ENCODE results near the gene ATXN7L1.
"Not testable (repeated sequence)": the region's sequence is repeated elsewhere in the genome, so short reads cannot be mapped to it uniquely, and the experiment has no call there.

The ATXN7L1 gene

DNA sequence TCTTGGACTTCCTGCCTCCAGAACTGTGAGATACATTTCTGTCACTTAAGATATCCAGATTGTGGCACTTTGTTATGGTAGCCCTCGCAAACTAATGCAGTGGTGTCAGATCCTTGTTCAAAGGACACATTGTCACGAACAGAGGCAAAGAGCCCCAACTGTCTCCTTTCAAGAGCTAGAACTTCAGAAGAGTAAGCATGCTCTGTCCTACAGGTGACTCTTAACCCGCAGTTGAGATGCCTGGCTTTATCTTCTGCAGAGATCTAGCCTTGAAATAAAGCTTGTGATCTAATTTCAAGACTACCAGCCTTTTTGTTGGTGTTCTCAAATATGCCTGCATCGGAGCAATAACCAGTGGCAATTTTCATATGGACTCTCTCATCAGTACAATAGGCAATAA, 134.4 kb downstream of the ATXN7L1 start:
- no peak overlapping the region for H3K4me3 ChIP-seq (ENCODE audit: low read length)
- no peak for TF ChIP-seq ZNF274 (IDR thresholded peaks at IDR 0.05; ENCODE audit: low read depth, low read length)

DNA sequence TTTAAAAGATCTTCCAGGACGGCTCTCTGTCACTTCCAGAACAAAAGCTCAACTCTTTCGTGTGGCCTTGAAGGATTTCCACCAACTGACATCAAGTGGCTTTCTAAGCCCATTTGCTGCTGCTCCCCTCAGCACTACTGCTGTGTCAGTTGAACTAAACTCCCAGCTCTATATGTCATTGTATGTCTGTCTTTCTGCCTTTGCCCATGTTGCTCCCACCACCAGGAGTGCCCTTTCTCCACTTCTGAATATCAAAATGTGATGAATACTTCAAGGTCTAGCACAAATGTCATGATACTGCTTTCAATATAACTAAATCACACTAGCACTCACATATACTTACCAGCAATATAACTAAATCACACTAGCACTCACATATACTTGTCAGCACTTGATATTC, 138.3 kb downstream of the ATXN7L1 start:
- no peak overlapping the region for H3K4me3 ChIP-seq (ENCODE audit: low read length)
- TF ChIP-seq ZNF274 (IDR thresholded peaks at IDR 0.05; ENCODE audit: low read depth, low read length): no peak

DNA sequence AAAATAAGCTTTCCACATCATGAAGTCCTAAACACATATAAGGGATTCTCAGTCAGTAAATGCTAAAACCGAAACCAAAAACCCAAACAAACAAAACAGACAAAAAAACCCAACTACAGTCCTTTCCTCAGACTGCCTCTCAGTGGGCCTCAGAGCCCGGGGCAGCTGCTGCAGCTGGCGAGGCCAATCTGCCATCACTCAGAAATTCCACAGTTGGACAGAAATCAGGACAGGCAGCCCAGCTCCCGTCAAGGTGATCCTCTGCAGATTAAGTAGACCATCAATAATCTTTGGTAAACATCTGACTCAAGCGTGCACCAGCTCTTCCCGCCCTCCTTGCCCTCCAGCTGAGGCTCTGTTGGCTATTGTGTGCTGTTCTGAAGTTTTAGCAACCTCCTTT, 142.2 kb downstream of the ATXN7L1 start:
- TF ChIP-seq ZNF274 (IDR thresholded peaks at IDR 0.05; ENCODE audit: low read depth, low read length): no peak
- no peak overlapping the region for H3K4me3 ChIP-seq (ENCODE audit: low read length)

DNA sequence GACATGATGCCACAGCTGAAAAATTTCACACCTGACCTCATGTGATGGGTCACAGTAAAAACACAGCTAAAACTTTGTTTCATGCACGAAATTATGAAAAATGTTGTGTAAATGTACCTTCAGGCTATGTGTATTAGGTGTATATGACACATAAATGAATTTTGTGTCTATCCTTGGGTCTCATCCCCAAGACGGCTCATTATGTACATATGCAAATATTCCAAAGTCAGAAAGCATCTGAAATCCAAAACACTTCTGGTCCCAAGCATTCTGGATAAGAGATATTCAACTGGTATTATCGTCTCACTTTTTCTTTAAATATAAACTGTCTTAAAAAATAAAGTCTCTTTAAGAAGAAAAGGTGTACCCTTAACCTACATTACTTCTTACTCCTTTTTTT, 145.4 kb downstream of the ATXN7L1 start:
- H3K4me3 ChIP-seq (ENCODE audit: low read length): no peak overlapping the region
- no peak for TF ChIP-seq ZNF274 (IDR thresholded peaks at IDR 0.05; ENCODE audit: low read depth, low read length)

DNA sequence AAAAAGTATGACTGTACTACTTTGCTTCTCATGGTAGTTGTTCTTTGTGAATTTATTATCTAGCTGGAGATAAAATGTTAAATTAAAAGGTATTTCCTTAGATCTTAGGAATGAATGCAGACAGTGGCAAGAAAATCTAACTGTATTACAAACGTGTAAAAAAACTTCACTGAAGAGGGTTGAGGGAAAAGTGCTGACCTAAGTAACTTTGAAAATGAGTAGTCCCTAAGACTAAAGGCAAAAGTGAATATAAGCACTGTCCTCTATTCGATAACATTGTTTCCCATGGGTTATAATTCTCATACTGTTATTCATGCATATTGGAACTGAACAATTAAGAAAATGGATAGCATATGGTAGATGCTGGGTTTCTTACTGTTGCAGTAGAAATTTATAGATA, 148.4 kb downstream of the ATXN7L1 start:
- no peak overlapping the region for H3K4me3 ChIP-seq (ENCODE audit: low read length)
- no peak for TF ChIP-seq ZNF274 (IDR thresholded peaks at IDR 0.05; ENCODE audit: low read depth, low read length)

DNA sequence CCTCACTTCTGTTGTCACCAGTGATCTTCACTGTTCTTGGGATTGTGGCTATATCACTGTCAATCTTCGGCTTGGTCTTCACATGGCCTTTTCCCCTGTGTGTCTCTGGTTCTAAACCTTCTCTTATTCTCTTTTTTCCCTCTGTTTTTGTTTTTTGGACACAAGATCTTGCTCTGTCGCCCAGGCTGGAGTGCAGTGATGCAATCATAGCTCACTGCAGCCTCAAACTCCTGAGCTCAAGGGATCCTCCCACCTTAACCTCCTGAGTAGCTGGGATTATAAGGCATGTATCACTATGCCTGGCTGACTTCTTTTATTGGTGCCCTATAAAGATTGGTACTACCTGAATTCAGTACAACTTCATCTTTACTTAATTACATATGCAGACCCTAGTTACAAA, 151.7 kb downstream of the ATXN7L1 start:
- H3K4me3 ChIP-seq (ENCODE audit: low read length): no peak overlapping the region
- no peak for TF ChIP-seq ZNF274 (IDR thresholded peaks at IDR 0.05; ENCODE audit: low read depth, low read length)

DNA sequence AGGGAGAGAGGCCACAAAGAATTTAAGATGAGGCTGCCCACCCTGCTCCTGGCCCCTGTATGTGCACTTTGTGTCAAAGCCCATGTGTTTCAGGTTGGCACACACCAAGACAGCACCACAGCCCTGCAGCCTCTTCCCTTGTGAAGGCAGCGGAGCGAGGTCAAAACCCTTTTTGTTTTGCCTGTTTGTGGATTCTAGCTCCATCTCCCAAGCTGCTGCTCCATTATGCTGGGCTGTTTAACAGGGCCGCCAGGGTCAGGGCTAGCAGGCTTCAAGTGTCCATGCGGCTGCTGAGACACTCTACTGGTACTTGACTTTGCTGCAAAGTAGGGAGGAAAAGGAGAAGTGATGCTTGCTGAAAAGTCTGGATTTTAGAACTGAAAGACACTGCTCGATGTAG, 152.8 kb downstream of the ATXN7L1 start:
- TF ChIP-seq ZNF274 (IDR thresholded peaks at IDR 0.05; ENCODE audit: low read depth, low read length): no peak
- H3K4me3 ChIP-seq (ENCODE audit: low read length): no peak overlapping the region

DNA sequence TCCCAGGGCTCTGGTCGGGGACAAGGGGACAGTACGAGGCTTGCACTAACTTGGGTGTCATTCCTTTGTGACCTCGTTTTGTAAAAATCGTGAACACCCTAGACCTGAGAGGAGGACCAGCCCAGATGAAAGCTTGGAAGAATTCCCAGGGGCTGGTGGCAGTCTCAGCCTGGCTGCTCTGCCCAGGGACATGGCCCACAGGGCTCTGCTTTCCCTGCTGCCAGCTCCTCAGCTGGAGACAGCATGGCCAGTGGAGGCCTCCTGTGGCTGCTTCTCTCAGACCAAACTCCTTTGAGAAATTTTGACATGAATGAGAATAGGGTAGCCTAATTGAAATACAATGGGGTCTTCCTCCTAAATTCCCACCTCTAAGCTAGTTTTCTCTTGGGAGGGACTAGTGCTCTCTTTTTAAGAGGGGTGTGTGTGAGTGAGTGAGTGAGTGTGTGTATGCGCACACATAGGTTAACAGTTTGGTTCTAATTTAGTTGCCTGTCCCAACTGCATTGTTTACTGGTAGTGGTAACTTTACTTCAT, 154.8 kb downstream of the ATXN7L1 start:
- no peak for TF ChIP-seq ZNF274 (IDR thresholded peaks at IDR 0.05; ENCODE audit: low read depth, low read length)
- no peak overlapping the region for H3K4me3 ChIP-seq (ENCODE audit: low read length)

DNA sequence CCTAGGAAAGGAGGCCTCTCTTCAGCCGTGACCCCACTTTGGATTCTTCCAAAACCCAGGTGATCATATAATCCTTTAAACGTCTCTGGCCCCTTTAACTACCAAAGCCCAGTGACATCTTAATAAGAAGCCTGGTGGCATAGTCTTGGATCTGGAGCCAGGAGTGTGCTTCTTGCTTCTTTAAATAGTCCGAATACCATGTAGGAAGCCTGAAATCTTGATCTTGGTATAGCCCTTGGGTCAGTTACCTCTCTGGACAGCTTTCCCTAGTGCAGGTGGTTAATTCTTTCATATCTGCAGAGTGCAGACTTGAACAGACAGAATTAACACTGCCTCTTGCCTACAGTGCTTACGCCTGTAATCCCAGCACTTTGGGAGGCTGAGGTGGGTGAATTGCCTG, 156.5 kb downstream of the ATXN7L1 start:
- no peak for TF ChIP-seq ZNF274 (IDR thresholded peaks at IDR 0.05; ENCODE audit: low read depth, low read length)
- no peak overlapping the region for H3K4me3 ChIP-seq (ENCODE audit: low read length)

DNA sequence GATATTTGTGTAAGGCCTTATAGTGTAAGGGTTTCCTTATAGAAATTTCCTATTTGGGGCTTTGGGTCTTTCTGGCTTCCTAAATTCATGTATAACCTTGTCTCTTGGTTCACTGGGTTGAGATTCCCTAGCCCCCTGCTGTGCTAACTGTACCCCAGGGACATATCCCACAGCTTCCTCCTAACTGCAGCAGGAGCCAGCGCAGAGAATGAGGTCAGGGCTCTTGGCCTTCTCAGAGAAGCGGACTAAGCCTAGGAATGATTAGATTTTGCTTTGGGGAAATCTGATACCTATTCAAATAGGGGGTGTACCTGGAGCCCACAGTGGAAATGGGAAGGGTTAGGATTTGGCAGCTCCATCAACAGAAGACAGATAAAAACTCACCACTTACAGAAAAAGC, 157.0 kb downstream of the ATXN7L1 start:
- H3K4me3 ChIP-seq (ENCODE audit: low read length): no peak overlapping the region
- no peak for TF ChIP-seq ZNF274 (IDR thresholded peaks at IDR 0.05; ENCODE audit: low read depth, low read length)

DNA sequence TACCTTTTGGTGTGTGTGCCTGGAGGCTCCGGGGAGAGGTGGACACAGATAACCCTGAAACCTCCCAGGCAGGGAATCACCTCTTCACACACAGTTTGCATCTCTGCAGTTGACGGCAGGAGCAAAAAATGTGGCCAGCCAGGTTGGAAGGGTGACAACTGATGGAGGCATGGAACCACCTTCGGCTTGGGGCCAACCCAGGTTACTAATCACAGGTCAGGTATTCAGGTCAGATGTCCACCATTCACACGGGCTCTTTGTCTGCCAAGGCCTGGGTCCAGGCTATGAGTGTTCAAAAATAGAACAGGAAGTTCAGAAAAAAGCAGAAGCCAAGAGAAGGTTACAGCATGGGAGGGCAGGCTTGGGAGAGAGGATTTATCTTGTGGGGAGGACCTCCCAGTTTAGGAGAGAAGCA, 157.9 kb downstream of the ATXN7L1 start:
- no peak for TF ChIP-seq ZNF274 (IDR thresholded peaks at IDR 0.05; ENCODE audit: low read depth, low read length)
- H3K4me3 ChIP-seq (ENCODE audit: low read length): no peak overlapping the region

DNA sequence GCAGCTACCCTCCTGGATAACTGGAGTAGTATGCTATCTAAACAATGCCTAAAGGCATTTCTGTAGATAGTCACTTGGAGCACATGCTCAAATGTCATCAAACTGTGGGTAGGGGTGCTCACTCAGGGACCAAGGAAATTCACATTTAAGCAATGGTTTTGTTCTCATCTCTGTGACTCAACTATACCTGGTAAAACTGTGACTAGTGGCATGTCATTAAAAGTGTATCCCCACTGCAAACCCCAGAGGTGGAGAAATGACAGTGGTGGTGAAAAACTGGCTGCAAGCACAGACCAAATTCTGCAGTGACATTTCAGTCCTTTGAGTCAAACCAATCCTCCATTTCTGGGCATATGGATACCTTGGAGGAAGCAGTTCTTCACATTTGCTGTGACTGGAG, 160.9 kb downstream of the ATXN7L1 start:
- H3K4me3 ChIP-seq (ENCODE audit: low read length): no peak overlapping the region
- no peak for TF ChIP-seq ZNF274 (IDR thresholded peaks at IDR 0.05; ENCODE audit: low read depth, low read length)

DNA sequence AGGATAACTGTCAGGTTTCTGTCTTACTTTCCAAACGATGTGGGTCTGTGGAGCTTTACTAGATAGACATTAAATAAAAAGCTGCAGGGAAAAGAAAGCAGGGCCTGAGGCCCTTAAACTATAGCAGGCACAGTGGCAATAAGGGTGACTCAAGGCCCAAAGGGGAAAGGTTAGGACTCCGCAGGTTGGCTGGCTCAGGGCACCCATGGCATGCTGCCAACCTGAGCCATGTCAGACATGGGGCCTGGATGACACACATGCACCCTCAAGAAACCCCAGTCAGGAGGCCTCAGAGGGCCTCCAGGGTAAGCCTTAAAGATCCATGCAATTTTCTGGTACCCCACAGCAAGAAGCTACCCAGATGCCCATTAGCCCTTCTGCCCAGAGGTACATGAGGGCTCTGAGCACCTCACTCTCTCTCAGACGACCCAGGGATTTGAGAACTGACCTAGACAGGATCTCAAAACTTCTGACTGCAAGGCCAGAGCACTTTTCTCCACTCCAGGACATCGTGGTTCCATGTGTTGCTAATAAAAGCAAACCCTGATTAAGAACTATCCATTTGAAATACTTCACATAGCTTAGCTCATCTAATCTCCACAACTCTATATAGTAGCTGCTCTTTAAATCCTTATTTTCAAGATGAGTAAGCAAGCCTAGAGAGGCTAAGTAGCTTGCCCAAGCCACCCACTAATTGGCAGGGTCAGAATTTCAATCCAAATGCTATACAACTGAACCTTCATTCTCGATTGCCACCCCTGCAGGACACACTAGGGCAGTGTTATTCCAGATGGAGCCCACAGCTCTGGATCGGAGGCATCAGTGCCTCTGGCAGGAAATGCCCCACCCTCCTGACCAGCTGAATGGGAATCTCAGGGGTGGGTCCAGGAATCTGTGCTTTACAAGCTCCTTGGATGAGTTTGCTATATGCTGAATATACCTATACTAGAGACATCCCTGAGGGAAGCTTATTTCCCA, 162.6 kb downstream of the ATXN7L1 start:
- no peak overlapping the region for H3K4me3 ChIP-seq (ENCODE audit: low read length)
- TF ChIP-seq ZNF274 (IDR thresholded peaks at IDR 0.05; ENCODE audit: low read depth, low read length): no peak

DNA sequence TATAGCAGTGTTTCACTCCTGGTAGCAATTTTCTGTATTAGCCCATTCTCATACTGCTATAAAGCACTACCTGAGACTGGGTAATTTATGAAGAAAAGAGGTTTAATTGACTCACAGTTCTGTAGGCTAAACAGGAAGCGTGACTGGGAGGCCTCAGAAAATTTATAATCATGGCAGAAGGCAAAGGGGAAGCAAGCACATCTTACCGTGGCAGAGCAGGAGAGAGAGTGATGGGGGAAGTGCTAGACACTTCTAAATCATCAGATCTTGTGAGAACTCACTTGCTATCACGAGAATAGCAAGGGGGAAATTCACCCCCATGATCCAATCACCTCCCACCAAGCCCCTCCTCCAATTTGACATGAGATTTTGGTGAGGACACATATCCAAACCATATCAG, 163.5 kb downstream of the ATXN7L1 start:
- TF ChIP-seq ZNF274 (IDR thresholded peaks at IDR 0.05; ENCODE audit: low read depth, low read length): no peak
- no peak overlapping the region for H3K4me3 ChIP-seq (ENCODE audit: low read length)

DNA sequence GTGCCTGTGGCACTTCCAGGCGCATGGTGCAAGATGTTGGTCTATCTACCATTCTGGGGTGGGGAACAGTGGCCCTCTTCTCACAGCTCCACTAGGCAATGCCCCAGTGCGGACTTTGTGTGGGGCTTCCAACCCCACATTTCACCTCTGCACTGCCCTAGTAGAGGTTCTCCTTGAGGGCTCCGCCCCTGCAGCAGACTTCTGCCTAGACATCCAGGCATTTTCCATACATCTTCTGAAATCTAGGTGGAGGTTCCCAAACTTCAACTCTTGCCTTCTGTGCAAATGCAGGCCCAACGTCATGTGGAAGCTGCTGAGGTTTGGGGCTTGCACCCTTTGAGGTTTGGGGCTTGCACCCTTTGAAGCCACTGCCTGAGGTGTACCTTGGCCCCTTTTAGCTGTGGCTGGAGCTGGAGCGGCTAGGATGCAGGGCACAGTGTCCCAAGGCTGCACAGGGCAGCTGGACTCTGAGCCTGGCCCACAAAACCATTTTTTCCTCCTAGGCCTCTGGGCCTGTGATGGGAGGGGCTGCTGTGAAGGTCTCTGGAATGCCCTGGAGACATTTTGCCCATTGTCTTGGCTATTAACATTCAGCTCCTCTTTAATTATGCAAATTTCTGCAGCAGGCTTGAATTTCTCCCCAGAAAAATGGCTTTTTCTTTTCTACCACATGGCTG, 164.5 kb downstream of the ATXN7L1 start:
- no peak overlapping the region for H3K4me3 ChIP-seq (ENCODE audit: low read length)
- no peak for TF ChIP-seq ZNF274 (IDR thresholded peaks at IDR 0.05; ENCODE audit: low read depth, low read length)

DNA sequence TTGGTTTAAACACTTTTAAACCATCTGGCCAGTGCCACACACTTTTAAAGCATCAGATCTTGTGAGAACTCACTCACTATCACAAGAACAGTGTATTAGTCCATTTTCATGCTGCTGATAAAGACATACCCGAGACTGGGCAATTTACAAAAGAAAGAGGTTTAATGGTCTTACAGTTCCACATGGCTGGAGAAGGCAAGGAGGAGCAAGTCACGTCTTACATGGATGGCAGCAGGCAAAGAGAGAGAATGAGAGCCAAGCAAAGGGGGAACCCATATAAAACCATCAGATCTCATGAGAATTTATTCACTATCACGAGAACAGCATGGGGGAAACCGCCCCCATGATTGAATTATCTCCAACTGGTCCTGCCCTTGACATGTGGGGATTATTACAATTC, 165.7 kb downstream of the ATXN7L1 start:
- H3K4me3 ChIP-seq (ENCODE audit: low read length): not testable (repeated sequence)

Measured in GM08714 (cell line).